Neural cell (in vitro differentiated cells): ENCODE results near the gene ZFP37. TPM values are rescaled to one million over a fixed set of nuclear protein-coding genes. Genes with fewer than 3 reads are reported as not detected.

Source experiments
- H2AFZ ChIP-seq: fragments of 200-600, 300-800 bp; sonication (generic), shearing (Covaris generic); 2 replicates; pipeline ENCODE4 v1.6.0; 2014; ENCODE audit warnings: low read depth, mild to moderate bottlenecking, antibody characterized with exemption, low read length, moderate library complexity
- H3F3A ChIP-seq: fragments of 200-600 bp; shearing (Covaris generic); 2 replicates; pipeline ENCODE4 v1.6.1; 2016; ENCODE audit warnings: mild to moderate bottlenecking, moderate library complexity, mixed read lengths, antibody characterized with exemption, low read length; ENCODE audit not compliant: insufficient read depth, poor library complexity, severe bottlenecking
- H3K27ac ChIP-seq: fragments of 200-600, 300-800 bp; sonication (generic), shearing (Covaris generic); 2 replicates; pipeline ENCODE4 v1.5.1; 2014; ENCODE audit warnings: mild to moderate bottlenecking, low read length, moderate library complexity
- H3K27me3 ChIP-seq: fragments of 300-800, 200-600 bp; sonication (generic), shearing (Covaris generic); 2 replicates; pipeline ENCODE4 v1.6.0; 2014; ENCODE audit warnings: mild to moderate bottlenecking, low read depth, low read length, moderate library complexity; ENCODE audit not compliant: insufficient read depth
- H3K36me3 ChIP-seq: fragments of 300-800, 200-600 bp; sonication (generic), shearing (Covaris generic); 2 replicates; pipeline ENCODE4 v1.5.1; 2014; ENCODE audit warnings: mild to moderate bottlenecking, antibody characterized with exemption, low read length, moderate library complexity; ENCODE audit not compliant: insufficient read depth
- H3K4me2 ChIP-seq: fragments of 300-800, 200-600 bp; sonication (generic), shearing (Covaris generic); 2 replicates; pipeline ENCODE4 v1.6.0; 2014; ENCODE audit warnings: mild to moderate bottlenecking, low read length
- H3K4me3 ChIP-seq: fragments of 300-800, 200-600 bp; sonication (generic), shearing (Covaris generic); 2 replicates; pipeline ENCODE4 v1.5.1; 2014; ENCODE audit warnings: mild to moderate bottlenecking, low read length, moderate library complexity
- H3K79me2 ChIP-seq: fragments of 200-600 bp; shearing (Covaris generic); replicated peaks from 2 replicates; pipeline ENCODE4 v1.6.0; 2014; ENCODE audit warnings: mild to moderate bottlenecking, low read length, moderate library complexity; ENCODE audit not compliant: insufficient read depth
- H3K9ac ChIP-seq: fragments of 300-800, 200-600 bp; sonication (generic), shearing (Covaris generic); 2 replicates; pipeline ENCODE4 v1.6.1; 2016; ENCODE audit warnings: mild to moderate bottlenecking, low read length, mixed read lengths
- H3K9me2 ChIP-seq: fragments of 200-600 bp; shearing (Covaris generic); 2 replicates; pipeline ENCODE4 v1.6.1; 2016; ENCODE audit warnings: mild to moderate bottlenecking, low read length, mixed read lengths; ENCODE audit not compliant: insufficient read depth
- H3K9me3 ChIP-seq: fragments of 200-600, 300-800 bp; sonication (generic), shearing (Covaris generic); 2 replicates; pipeline ENCODE4 v1.6.1; 2016; ENCODE audit warnings: mild to moderate bottlenecking, mixed run types, low read length, moderate library complexity, mixed read lengths
- H4K20me1 ChIP-seq: fragments of 200-600 bp; shearing (Covaris generic); 2 replicates; pipeline ENCODE4 v1.6.1; 2016; ENCODE audit warnings: mild to moderate bottlenecking, mixed run types; ENCODE audit not compliant: insufficient read depth
- POLR2AphosphoS5 ChIP-seq: IDR thresholded peaks from 2 replicates; pipeline ENCODE4 v1.6.1; 2012
- REST ChIP-seq: IDR thresholded peaks from 2 replicates; pipeline ENCODE4 v1.6.1; 2012; ENCODE audit warnings: borderline replicate concordance
- polyA plus RNA-seq: library from polyadenylated mRNA; depleted of rRNA; stranded (reverse); fragments of >200 nt; gene quantifications from 2 replicates; pipeline ENCODE4 v1.2.3, GENCODE V29; 2014

Gene ZFP37
- polyA plus RNA-seq, 1 donor from 2014 or later: 35.4 TPM

- no peaks in the 10 kb centered on the region for H4K20me1 ChIP-seq
- peaks cover 57% of the 10 kb centered on the region for H3K9me3 ChIP-seq
- no peak overlapping the region for H2AFZ ChIP-seq
- no peak for TF ChIP-seq POLR2AphosphoS5
- TF ChIP-seq REST: no peak
- H3K36me3 ChIP-seq: peaks cover 10% of the 10 kb centered on the region
- no peak overlapping the region for H3K9ac ChIP-seq
- H3F3A ChIP-seq: no peaks in the 10 kb centered on the region
- no peaks in the 10 kb centered on the region for H3K9me2 ChIP-seq
- no peaks in the 10 kb centered on the region for H3K27me3 ChIP-seq
- H3K79me2 ChIP-seq: no peaks in the 10 kb centered on the region
- no peak overlapping the region for H3K4me3 ChIP-seq
- H3K27ac ChIP-seq: no peak overlapping the region
- H3K4me2 ChIP-seq: no peak overlapping the region
Measured at GRCh38 chr9:112997236-112997941, 59.1 kb downstream of the ZFP37 start.

Other genes starting within 250 kb of the ZFP37 start
- gene SLC46A2, start 165.8 kb downstream of the ZFP37 start, polyA plus RNA-seq: not detected in 2 replicates
- 6.5 and 7.2 TPM in 2 replicates for gene ZNF883, start 44.5 kb downstream of the ZFP37 start, polyA plus RNA-seq
- 4.1 and 8.4 TPM in 2 replicates for gene SLC31A2, start 94.3 kb upstream of the ZFP37 start, polyA plus RNA-seq
- gene FKBP15, start 164.6 kb upstream of the ZFP37 start, polyA plus RNA-seq: 11.2 and 12.1 TPM in 2 replicates
- gene SLC31A1, start 164.8 kb upstream of the ZFP37 start, polyA plus RNA-seq: 7.0 and 7.4 TPM in 2 replicates
- gene CDC26, start 218.8 kb upstream of the ZFP37 start, polyA plus RNA-seq: 64.8 and 88.0 TPM in 2 replicates
- gene PRPF4, start 218.9 kb upstream of the ZFP37 start, polyA plus RNA-seq: 24.3 and 27.4 TPM in 2 replicates
- not detected in 2 replicates for gene RNF183, start 246.7 kb upstream of the ZFP37 start, polyA plus RNA-seq